ENCODE data around the gene GABRP. TPM values are rescaled to one million over a fixed set of nuclear protein-coding genes. Genes with fewer than 3 reads are reported as not detected.

GABRP gene
- total RNA-seq, 1 experiment from 2014 or later, result 1.5 TPM

GRCh38 chr5:170736966-170737365 lies 46.6 kb upstream of the GABRP start:
- Histone ChIP-seq H3K18ac (ENCODE audit: insufficient read length, low read depth, low read length) (no peak overlapping the region), H3K79me2 (ENCODE audit: insufficient read depth, low read length) (no peaks in the 10 kb centered on the region), H3K56ac (ENCODE audit: insufficient read length, low read depth, low read length) (no peak overlapping the region), H2BK12ac (ENCODE audit: insufficient read length, low read depth, low read length) (no peak overlapping the region), H2BK15ac (ENCODE audit: low read depth, low read length) (no peak overlapping the region), H3K4me2 (ENCODE audit: insufficient read depth, insufficient read length, low read length) (no peak overlapping the region), H3K4ac (ENCODE audit: low read depth, low read length) (no peak overlapping the region), H3K9ac (ENCODE audit: extremely low read depth, insufficient read length, low read length) (no peak overlapping the region), H3K27ac (ENCODE audit: insufficient read length, low read depth, low read length) (no peak overlapping the region), H2BK120ac (ENCODE audit: low read depth, low read length, poor library complexity, severe bottlenecking) (no peak overlapping the region), H3K23ac (ENCODE audit: insufficient read length, low read depth, low read length) (no peak overlapping the region), H3K23me2 (ENCODE audit: insufficient read length, low read depth, low read length, poor library complexity, severe bottlenecking) (no peaks in the 10 kb centered on the region), H4K20me1 (ENCODE audit: control insufficient read depth, insufficient read depth, insufficient read length) (no peaks in the 10 kb centered on the region), H3K9me3 (ENCODE audit: control insufficient read depth, low read depth, low read length) (peaks cover 8% of the 10 kb centered on the region), H4K5ac (ENCODE audit: insufficient read length, low read depth, low read length) (no peak overlapping the region), H3K14ac (ENCODE audit: insufficient read depth, low read length) (no peak overlapping the region), H4K8ac (replicated peaks; ENCODE audit: insufficient read length, low read depth, low read length) (no peak overlapping the region), H3K79me1 (ENCODE audit: insufficient read depth, low read depth, low read length, poor library complexity, severe bottlenecking) (no peaks in the 10 kb centered on the region), H2BK5ac (ENCODE audit: insufficient read length, low read length) (no peak overlapping the region), H3T11ph (ENCODE audit: low read length) (no peak overlapping the region), H2BK20ac (ENCODE audit: low read depth, low read length, poor library complexity, severe bottlenecking) (no peak overlapping the region), H3K4me1 (ENCODE audit: insufficient read depth, low read length) (no peaks in the 10 kb centered on the region), H2AK5ac (ENCODE audit: insufficient read length, low read length) (no peak overlapping the region), H4K91ac (ENCODE audit: insufficient read length, low read depth, low read length) (no peak overlapping the region), H2AFZ (ENCODE audit: low read length) (no peak overlapping the region), H3K27me3 (ENCODE audit: insufficient read depth, low read length) (no peaks in the 10 kb centered on the region)
- no peak for DNase-seq
- no CpG with 5 or more reads among the region's 3 CpGs for WGBS (ENCODE audit: extremely low coverage, insufficient read length, low lambda C conversion rate)
- H3K4me3 Mint-ChIP-seq, result no peak overlapping the region
- peaks cover 19% of the 10 kb centered on the region for H3K27me3 Mint-ChIP-seq (ENCODE audit: low read depth)
- peaks cover 13 to 16% of the 10 kb centered on the region in 2 experiments; a peak in 4 of 5 replicates for H3K9me3 Mint-ChIP-seq
- H3K4me1 Mint-ChIP-seq, result peaks cover 32 to 42% of the 10 kb centered on the region in 2 experiments
- no peak for TF ChIP-seq CTCF (conservative IDR thresholded peaks at IDR 0.05)
- H3K27ac Mint-ChIP-seq, result no peak overlapping the region
- peaks cover 10 to 16% (median 10%) of the 10 kb centered on the region in 3 experiments; a peak in 6 of 7 replicates for H3K36me3 Mint-ChIP-seq (ENCODE audit: insufficient read depth in 1 of 3, low read depth in 3 of 3)
